ENCODE data around the gene TEX11.

DNA sequence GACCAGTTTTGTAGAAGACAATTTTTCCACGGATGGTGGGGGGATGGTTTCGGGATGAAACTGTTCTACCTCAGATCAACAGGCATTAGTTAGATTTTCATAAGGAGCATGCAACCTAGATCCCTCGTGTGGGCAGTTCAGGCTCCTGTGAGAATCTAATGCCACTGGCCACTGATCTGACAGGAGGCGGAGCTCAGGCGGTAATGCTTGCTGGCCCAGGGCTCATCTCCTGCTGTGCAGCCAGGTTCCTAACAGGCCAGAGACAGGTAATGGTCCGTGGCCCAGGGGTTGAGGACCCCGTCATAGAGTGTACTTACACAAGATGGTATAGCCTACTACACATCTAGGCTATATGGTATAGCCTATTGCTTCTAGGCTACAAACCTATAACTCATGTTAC, 7.0 kb downstream of the TEX11 start:
- no peak for TF ChIP-seq POLR2A (IDR thresholded peaks at IDR 0.05)
- TF ChIP-seq, protein P1, sequence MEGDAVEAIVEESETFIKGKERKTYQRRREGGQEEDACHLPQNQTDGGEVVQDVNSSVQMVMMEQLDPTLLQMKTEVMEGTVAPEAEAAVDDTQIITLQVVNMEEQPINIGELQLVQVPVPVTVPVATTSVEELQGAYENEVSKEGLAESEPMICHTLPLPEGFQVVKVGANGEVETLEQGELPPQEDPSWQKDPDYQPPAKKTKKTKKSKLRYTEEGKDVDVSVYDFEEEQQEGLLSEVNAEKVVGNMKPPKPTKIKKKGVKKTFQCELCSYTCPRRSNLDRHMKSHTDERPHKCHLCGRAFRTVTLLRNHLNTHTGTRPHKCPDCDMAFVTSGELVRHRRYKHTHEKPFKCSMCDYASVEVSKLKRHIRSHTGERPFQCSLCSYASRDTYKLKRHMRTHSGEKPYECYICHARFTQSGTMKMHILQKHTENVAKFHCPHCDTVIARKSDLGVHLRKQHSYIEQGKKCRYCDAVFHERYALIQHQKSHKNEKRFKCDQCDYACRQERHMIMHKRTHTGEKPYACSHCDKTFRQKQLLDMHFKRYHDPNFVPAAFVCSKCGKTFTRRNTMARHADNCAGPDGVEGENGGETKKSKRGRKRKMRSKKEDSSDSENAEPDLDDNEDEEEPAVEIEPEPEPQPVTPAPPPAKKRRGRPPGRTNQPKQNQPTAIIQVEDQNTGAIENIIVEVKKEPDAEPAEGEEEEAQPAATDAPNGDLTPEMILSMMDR (IDR thresholded peaks at IDR 0.05) = no peak
- no peak for TF ChIP-seq POLR2AphosphoS5 (IDR thresholded peaks at IDR 0.05; ENCODE audit: insufficient read depth in 1 of 2, low read depth in 1 of 2)

Data from vagina (tissue), 2 donors.